A549 (cell line): ENCODE results near the gene RABIF. TPM values are rescaled to one million over a fixed set of nuclear protein-coding genes. Genes with fewer than 3 reads are reported as not detected.

ENCODE experiments used
- CBX2 ChIP-seq: fragments of 200-600 bp; sonication (generic); IDR thresholded peaks from 2 replicates; pipeline ENCODE4 v1.6.1; 2016; ENCODE audit warnings: low read depth, mild to moderate bottlenecking, borderline replicate concordance
- CEBPB ChIP-seq, 2 experiments: fragments of >200 bp in 1 of 2; sonication (Bioruptor Twin) in 1 of 2; formaldehyde crosslinking in 1 of 2; IDR thresholded peaks; 2 replicates each; pipeline ENCODE4 v1.6.1; 2012 to 2016
- CHD2 ChIP-seq: fragments of 150-350 bp; IDR thresholded peaks from 2 replicates; pipeline ENCODE4 v1.6.1; 2014; ENCODE audit warnings: low read length; ENCODE audit not compliant: partially characterized antibody
- EHMT2 ChIP-seq: fragments of 200-600 bp; sonication (generic); IDR thresholded peaks from 2 replicates; pipeline ENCODE4 v1.6.1; 2016; ENCODE audit warnings: antibody characterized with exemption, low read depth, mild to moderate bottlenecking, moderate library complexity
- FOSL2 ChIP-seq, 2 experiments: fragments of 450-650 bp in 1 of 2; fragments of >200 bp in 1 of 2; sonication (Bioruptor Twin) in 1 of 2; formaldehyde crosslinking; IDR thresholded peaks; 2 replicates each; pipeline versions ENCODE4 v1.5.0 to v1.6.1; 2016 to 2020; ENCODE audit warnings: mild to moderate bottlenecking in 1 of 2, moderate library complexity in 1 of 2
- FOXS1 ChIP-seq: fragments of 250-450 bp; sonication (Bioruptor Pico); IDR thresholded peaks from 2 replicates; pipeline ENCODE4 v1.5.0; 2020; ENCODE audit warnings: mild to moderate bottlenecking, moderate library complexity
- HDAC2 ChIP-seq: fragments of 200-600 bp; sonication (generic); IDR thresholded peaks from 2 replicates; pipeline ENCODE4 v1.6.1; 2016
- JUN ChIP-seq, 2 experiments: fragments of >200 bp; sonication (Bioruptor Twin); formaldehyde crosslinking; IDR thresholded peaks; 2 replicates in 1 of 2; 3 replicates in 1 of 2; pipeline ENCODE4 v1.6.1; 2016 to 2017
- JUNB ChIP-seq: fragments of >200 bp; sonication (Bioruptor Twin); formaldehyde crosslinking; IDR thresholded peaks from 2 replicates; pipeline ENCODE4 v1.6.1; 2016
- NFE2L2 ChIP-seq: fragments of 150-350 bp; conservative IDR thresholded peaks from 2 replicates; pipeline ENCODE4 v1.6.1; 2014; ENCODE audit warnings: low read length
- NR3C1 ChIP-seq: fragments of >200 bp; sonication (Bioruptor Twin); formaldehyde crosslinking; IDR thresholded peaks from 3 replicates; pipeline ENCODE4 v1.6.1; 2017
- PHF8 ChIP-seq: fragments of 200-600 bp; sonication (generic); IDR thresholded peaks from 2 replicates; pipeline ENCODE4 v1.6.1; 2016; ENCODE audit warnings: low read depth, mild to moderate bottlenecking, antibody characterized with exemption, moderate library complexity, borderline replicate concordance
- RFX5 ChIP-seq: fragments of 450-650 bp; IDR thresholded peaks from 2 replicates; pipeline ENCODE4 v1.7.1; 2014; ENCODE audit warnings: antibody characterized with exemption, mild to moderate bottlenecking, moderate library complexity
- TFCP2L1 ChIP-seq: fragments of 250-450 bp; sonication (Bioruptor Pico); IDR thresholded peaks from 2 replicates; pipeline ENCODE4 v1.5.0; 2021; ENCODE audit warnings: mild to moderate bottlenecking
- TP53 ChIP-seq: fragments of 250-450 bp; sonication (Bioruptor Pico); IDR thresholded peaks from 2 replicates; pipeline ENCODE4 v1.5.0; 2021; ENCODE audit warnings: mild to moderate bottlenecking, moderate library complexity
- ZFP36 ChIP-seq: fragments of 450-650 bp; IDR thresholded peaks from 2 replicates; pipeline ENCODE4 v1.6.1; 2014; ENCODE audit warnings: borderline replicate concordance; ENCODE audit not compliant: partially characterized antibody
- ZNF302 ChIP-seq: fragments of 250-450 bp; sonication (Bioruptor Pico); IDR thresholded peaks from 2 replicates; pipeline ENCODE4 v1.9.0; 2021; ENCODE audit warnings: inconsistent platforms, mild to moderate bottlenecking, moderate library complexity
- polyA plus RNA-seq, 4 experiments: library from polyadenylated mRNA; depleted of rRNA in 3 of 4; stranded (reverse); fragments of >200 nt; fragmentation: RNase III in 1 of 4; extraction: RNeasy Plus Mini Kit Qiagen cat#74134 plus additional on column Dnase treatment in 1 of 4; gene quantifications; 2 replicates in 3 of 4; 3 replicates in 1 of 4; pipeline ENCODE4 v1.2.3, GENCODE V29; 2011 to 2017
- TF ChIP-seq, protein P1 (sequence below): fragments of >200 bp; sonication (Bioruptor Twin); formaldehyde crosslinking; IDR thresholded peaks from 3 replicates; pipeline ENCODE4 v1.6.1; 2016
- TF ChIP-seq, protein P2 (sequence below): fragments of >200 bp; sonication (Bioruptor Twin); formaldehyde crosslinking; IDR thresholded peaks from 3 replicates; pipeline ENCODE4 v1.5.1; 2016
- TF ChIP-seq, protein P3 (sequence below): fragments of 250-450 bp; sonication (Bioruptor Pico); IDR thresholded peaks from 2 replicates; pipeline ENCODE4 v1.5.0; 2021; ENCODE audit warnings: mild to moderate bottlenecking, moderate library complexity, borderline replicate concordance
- TF ChIP-seq, protein P4 (sequence below): fragments of 250-450 bp; sonication (Bioruptor Pico); IDR thresholded peaks from 2 replicates; pipeline ENCODE4 v1.5.0; 2020; ENCODE audit warnings: low read depth, mild to moderate bottlenecking, moderate library complexity
- TF ChIP-seq, protein P5 (sequence below): fragments of 450-650 bp; IDR thresholded peaks from 2 replicates; pipeline ENCODE4 v1.6.1; 2014; ENCODE audit warnings: antibody characterized with exemption

RABIF gene
- polyA plus RNA-seq, 2 of the 4 experiments (the other 2 are of a cell fraction) = 16.8 to 22.1 TPM

DNA sequence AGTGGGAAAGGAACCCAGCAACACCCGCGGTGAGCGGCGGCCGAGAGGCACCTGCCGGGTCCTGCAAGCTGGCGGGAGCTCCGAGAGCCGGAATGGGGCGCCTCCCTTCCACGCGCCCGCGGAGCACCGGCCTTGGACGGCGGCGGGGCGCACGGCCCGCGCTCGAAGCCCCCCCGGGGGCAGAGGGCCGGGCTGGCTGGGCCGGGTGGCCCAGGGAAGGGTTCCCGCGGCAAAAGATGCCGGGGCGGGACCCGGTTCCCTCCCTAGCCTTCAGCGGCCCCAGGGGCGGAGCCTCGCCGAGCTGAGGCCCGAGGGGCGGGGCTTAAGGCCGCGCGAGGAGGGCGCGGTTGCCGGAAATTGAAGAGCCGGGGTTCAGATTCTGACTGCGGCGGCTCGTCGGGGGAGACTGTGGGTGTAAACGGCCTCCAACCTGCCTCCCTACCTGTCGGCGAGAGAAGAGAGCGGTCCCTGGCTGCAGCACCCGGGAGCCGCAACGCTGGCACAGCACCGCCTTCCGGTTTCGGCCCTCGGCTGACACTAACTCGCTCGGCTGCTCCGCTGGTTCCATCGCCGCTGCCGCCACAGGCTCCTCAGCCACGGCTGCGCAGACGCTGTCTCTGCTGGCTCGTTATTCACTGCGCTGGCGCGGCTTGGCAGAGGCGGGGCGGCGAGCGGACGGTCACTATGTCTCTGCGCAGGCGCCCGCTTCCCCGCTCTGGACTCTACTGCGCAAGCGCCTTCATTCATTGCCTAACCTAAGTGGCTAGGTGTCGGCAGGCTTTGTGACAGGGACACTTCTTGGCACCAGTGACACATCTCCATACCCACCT is at the start of gene RABIF (continued):
- TF ChIP-seq CEBPB (IDR thresholded peaks at IDR 0.05) (peak; percentile 40 to 74; a peak in 3 of 4 replicates), CBX2 (no peak), FOXS1 (no peak), PHF8 (peak; percentile 87; the same call in 1 of the 2 replicates), EHMT2 (no peak), TP53 (no peak), JUNB (no peak), CHD2 (no peak), NFE2L2 (no peak), ZFP36 (no peak), RFX5 (no peak), NR3C1 (no peak), FOSL2 (IDR thresholded peaks at IDR 0.05) (no peak), FOSL2 (CRISPR knock-in tag; IDR thresholded peaks at IDR 0.05) (no peak), ZNF302 (no peak), HDAC2 (no peak), TFCP2L1 (no peak; the same call in 1 of the 2 replicates), JUN (IDR thresholded peaks at IDR 0.05) (peak; percentile 86 to 95; a peak in 4 of 5 replicates)
- TF ChIP-seq, protein P1, sequence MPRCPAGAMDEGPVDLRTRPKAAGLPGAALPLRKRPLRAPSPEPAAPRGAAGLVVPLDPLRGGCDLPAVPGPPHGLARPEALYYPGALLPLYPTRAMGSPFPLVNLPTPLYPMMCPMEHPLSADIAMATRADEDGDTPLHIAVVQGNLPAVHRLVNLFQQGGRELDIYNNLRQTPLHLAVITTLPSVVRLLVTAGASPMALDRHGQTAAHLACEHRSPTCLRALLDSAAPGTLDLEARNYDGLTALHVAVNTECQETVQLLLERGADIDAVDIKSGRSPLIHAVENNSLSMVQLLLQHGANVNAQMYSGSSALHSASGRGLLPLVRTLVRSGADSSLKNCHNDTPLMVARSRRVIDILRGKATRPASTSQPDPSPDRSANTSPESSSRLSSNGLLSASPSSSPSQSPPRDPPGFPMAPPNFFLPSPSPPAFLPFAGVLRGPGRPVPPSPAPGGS = peak; percentile 90; the same call in 2 of the 3 replicates
- TF ChIP-seq, protein P2, sequence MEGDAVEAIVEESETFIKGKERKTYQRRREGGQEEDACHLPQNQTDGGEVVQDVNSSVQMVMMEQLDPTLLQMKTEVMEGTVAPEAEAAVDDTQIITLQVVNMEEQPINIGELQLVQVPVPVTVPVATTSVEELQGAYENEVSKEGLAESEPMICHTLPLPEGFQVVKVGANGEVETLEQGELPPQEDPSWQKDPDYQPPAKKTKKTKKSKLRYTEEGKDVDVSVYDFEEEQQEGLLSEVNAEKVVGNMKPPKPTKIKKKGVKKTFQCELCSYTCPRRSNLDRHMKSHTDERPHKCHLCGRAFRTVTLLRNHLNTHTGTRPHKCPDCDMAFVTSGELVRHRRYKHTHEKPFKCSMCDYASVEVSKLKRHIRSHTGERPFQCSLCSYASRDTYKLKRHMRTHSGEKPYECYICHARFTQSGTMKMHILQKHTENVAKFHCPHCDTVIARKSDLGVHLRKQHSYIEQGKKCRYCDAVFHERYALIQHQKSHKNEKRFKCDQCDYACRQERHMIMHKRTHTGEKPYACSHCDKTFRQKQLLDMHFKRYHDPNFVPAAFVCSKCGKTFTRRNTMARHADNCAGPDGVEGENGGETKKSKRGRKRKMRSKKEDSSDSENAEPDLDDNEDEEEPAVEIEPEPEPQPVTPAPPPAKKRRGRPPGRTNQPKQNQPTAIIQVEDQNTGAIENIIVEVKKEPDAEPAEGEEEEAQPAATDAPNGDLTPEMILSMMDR = no peak
- TF ChIP-seq, protein P3, sequence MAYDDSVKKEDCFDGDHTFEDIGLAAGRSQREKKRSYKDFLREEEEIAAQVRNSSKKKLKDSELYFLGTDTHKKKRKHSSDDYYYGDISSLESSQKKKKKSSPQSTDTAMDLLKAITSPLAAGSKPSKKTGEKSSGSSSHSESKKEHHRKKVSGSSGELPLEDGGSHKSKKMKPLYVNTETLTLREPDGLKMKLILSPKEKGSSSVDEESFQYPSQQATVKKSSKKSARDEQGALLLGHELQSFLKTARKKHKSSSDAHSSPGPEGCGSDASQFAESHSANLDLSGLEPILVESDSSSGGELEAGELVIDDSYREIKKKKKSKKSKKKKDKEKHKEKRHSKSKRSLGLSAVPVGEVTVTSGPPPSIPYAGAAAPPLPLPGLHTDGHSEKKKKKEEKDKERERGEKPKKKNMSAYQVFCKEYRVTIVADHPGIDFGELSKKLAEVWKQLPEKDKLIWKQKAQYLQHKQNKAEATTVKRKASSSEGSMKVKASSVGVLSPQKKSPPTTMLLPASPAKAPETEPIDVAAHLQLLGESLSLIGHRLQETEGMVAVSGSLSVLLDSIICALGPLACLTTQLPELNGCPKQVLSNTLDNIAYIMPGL (CRISPR knock-in tag) = no peak
- TF ChIP-seq, protein P4, sequence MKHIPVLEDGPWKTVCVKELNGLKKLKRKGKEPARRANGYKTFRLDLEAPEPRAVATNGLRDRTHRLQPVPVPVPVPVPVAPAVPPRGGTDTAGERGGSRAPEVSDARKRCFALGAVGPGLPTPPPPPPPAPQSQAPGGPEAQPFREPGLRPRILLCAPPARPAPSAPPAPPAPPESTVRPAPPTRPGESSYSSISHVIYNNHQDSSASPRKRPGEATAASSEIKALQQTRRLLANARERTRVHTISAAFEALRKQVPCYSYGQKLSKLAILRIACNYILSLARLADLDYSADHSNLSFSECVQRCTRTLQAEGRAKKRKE (CRISPR knock-in tag) = no peak
- TF ChIP-seq, protein P5, sequence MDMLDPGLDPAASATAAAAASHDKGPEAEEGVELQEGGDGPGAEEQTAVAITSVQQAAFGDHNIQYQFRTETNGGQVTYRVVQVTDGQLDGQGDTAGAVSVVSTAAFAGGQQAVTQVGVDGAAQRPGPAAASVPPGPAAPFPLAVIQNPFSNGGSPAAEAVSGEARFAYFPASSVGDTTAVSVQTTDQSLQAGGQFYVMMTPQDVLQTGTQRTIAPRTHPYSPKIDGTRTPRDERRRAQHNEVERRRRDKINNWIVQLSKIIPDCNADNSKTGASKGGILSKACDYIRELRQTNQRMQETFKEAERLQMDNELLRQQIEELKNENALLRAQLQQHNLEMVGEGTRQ = no peak
- TF ChIP-seq, all 56 proteins: peak for 10
